ENCODE data around the gene LASP1NB.

LASP1NB gene

DNA sequence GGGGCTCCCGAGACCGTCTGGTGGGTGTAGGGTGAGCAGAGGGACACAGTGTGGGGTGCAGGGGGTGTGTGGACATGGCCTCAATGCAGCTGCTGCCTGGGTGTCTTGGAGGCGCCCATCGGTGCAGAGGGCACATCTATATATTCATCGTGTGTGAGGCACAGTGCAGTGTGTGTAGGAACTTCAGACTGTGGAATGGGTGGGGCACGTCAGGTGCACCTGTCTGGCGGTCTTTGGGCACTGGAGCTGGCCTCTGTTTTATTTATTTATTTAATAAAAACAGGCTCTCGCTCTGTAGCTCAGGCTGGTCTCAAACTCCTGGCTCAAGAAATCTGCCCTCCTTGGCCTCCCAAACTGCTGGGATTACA lies 38.8 kb upstream of the LASP1NB start:
- CTCF ChIA-PET = interaction anchor here (0.6 to 1.0 kb wide), 6 partner anchors 18 to 595 kb away, joined by 3 to 4 read pairs (median 3); no protein-coding TSS in a partner anchor
- Mint-ChIP-seq H3K4me3 (ENCODE audit: low read depth, unreplicated experiment) (no peak overlapping the region), H3K27me3 (ENCODE audit: unreplicated experiment) (no peaks in the 10 kb centered on the region), H3K36me3 (ENCODE audit: insufficient read depth, unreplicated experiment) (peaks cover 98% of the 10 kb centered on the region), H3K27ac (ENCODE audit: unreplicated experiment) (no peak overlapping the region), H3K9me3 (ENCODE audit: low read depth, unreplicated experiment) (no peaks in the 10 kb centered on the region), H3K4me1 (ENCODE audit: low read depth, unreplicated experiment) (peaks cover 64% of the 10 kb centered on the region)
- DNase-seq = no peak
- BruUV-seq (replicated peaks) = no TSS peak
- intact Hi-C loops (cut with micrococcal nuclease; ENCODE audit: unreplicated experiment) = no loop called here
- no peak for TF ChIP-seq CTCF (IDR thresholded peaks at IDR 0.05; ENCODE audit: unreplicated experiment)

DNA sequence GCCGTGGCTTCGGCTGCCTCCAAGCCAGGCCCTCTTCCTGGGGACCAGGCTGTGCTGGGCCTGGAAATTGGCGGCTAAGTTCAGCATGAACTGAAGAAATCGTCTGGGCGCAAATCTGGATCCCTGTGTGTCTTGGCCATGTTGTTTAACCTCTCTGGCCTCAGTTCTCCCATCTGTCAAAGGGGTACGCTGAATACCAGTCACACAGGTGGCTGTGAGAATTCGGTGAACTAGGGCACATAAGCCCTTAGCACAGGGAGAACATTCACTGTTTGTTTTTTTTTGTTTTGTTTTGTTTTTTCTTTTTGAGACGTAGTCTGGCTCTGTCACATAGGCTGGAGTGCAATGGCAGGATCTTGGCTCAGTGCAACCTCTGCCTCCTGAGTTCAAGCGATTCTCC lies 36.6 kb upstream of the LASP1NB start:
- peaks cover 42% of the 10 kb centered on the region for H3K4me1 Mint-ChIP-seq (ENCODE audit: low read depth, unreplicated experiment)
- H3K9me3 Mint-ChIP-seq (ENCODE audit: low read depth, unreplicated experiment) = no peaks in the 10 kb centered on the region
- BruUV-seq (replicated peaks) = no TSS peak
- CTCF ChIA-PET = interaction anchor here (1.6 kb wide), 1 partner anchor 19 kb away, joined by 4 read pairs; the partner anchor contains the start of gene LASP1
- no peak for DNase-seq
- H3K4me3 Mint-ChIP-seq (ENCODE audit: low read depth, unreplicated experiment) = no peak overlapping the region
- no peak overlapping the region for H3K27ac Mint-ChIP-seq (ENCODE audit: unreplicated experiment)
- TF ChIP-seq CTCF (IDR thresholded peaks at IDR 0.05; ENCODE audit: unreplicated experiment) = no peak
- no peaks in the 10 kb centered on the region for H3K27me3 Mint-ChIP-seq (ENCODE audit: unreplicated experiment)
- intact Hi-C loops (cut with micrococcal nuclease; ENCODE audit: unreplicated experiment) = no loop called here
- peaks cover 91% of the 10 kb centered on the region for H3K36me3 Mint-ChIP-seq (ENCODE audit: insufficient read depth, unreplicated experiment)

DNA sequence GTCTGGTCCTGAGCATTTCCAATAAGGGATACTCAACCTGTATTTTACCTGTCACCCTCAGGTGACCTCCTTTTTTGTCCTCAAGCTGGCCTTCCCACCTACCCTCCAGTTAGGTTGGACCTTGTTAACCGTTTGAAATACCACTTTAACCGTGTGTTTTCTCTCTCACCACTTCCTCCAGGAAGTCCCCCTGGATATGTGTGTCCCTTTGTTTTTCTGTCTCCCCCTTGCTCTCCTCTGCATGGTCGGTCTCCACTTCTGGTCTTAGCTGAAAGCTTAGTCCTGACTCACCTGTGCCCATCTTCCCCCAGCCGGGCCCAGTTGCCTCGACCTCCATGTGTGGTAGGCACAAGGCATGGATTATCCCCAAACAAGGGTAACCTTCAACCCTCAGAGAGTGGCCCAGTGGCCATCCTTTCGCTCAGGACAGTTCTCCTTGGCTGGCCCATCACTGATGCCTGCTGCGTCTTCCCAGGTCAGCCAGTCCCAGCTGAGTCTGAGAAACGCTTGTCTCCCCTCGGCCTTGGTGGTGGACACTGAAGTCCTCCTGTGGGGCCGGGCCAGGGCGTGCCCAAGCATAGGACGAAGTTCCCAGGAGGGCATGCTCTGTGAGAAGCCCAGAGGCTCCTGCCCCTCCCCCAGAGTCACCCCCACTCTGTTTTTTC lies 35.5 kb upstream of the LASP1NB start:
- no peak for DNase-seq
- H3K4me3 Mint-ChIP-seq (ENCODE audit: low read depth, unreplicated experiment) = no peak overlapping the region
- no peaks in the 10 kb centered on the region for H3K9me3 Mint-ChIP-seq (ENCODE audit: low read depth, unreplicated experiment)
- no peak for TF ChIP-seq CTCF (IDR thresholded peaks at IDR 0.05; ENCODE audit: unreplicated experiment)
- H3K27ac Mint-ChIP-seq (ENCODE audit: unreplicated experiment) = peak overlapping the region; percentile 15
- peaks cover 91% of the 10 kb centered on the region for H3K36me3 Mint-ChIP-seq (ENCODE audit: insufficient read depth, unreplicated experiment)
- H3K27me3 Mint-ChIP-seq (ENCODE audit: unreplicated experiment) = no peaks in the 10 kb centered on the region
- intact Hi-C loops (cut with micrococcal nuclease; ENCODE audit: unreplicated experiment) = no loop called here
- peaks cover 38% of the 10 kb centered on the region for H3K4me1 Mint-ChIP-seq (ENCODE audit: low read depth, unreplicated experiment)
- BruUV-seq (replicated peaks) = no TSS peak
- CTCF ChIA-PET = no interaction called here

DNA sequence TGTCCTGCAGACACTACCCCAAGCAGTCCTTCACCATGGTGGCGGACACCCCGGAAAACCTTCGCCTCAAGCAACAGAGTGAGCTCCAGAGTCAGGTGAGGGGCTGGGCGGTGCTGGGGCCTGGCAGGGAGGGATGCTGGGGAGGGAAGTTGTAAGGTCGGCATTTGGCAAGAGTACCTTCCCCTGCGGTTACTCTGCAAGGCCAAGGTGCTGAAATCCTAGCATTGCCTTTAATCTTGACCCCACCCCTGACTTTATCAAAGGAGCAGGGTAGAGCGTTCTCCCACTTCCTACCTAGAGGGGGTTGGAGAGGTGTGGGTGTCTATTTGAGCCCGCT lies 35.0 kb upstream of the LASP1NB start:
- no peak for TF ChIP-seq CTCF (IDR thresholded peaks at IDR 0.05; ENCODE audit: unreplicated experiment)
- H3K4me1 Mint-ChIP-seq (ENCODE audit: low read depth, unreplicated experiment) = peaks cover 33% of the 10 kb centered on the region
- H3K27me3 Mint-ChIP-seq (ENCODE audit: unreplicated experiment) = no peaks in the 10 kb centered on the region
- peaks cover 90% of the 10 kb centered on the region for H3K36me3 Mint-ChIP-seq (ENCODE audit: insufficient read depth, unreplicated experiment)
- CTCF ChIA-PET = no interaction called here
- no peak for DNase-seq
- intact Hi-C loops (cut with micrococcal nuclease; ENCODE audit: unreplicated experiment) = no loop called here
- no peak overlapping the region for H3K4me3 Mint-ChIP-seq (ENCODE audit: low read depth, unreplicated experiment)
- peak overlapping the region; percentile 15 for H3K27ac Mint-ChIP-seq (ENCODE audit: unreplicated experiment)
- no TSS peak for BruUV-seq (replicated peaks)
- no peaks in the 10 kb centered on the region for H3K9me3 Mint-ChIP-seq (ENCODE audit: low read depth, unreplicated experiment)

All from Calu3 (cell line).